Duodenal mucosa (tissue), 2 donors: ENCODE results near the gene FAM240A.

ENCODE experiments used
- H3K27ac ChIP-seq: one replicate; pipeline ENCODE4 v1.7.0; 2013; ENCODE audit warnings: low read depth, low read length
- H3K27me3 ChIP-seq, 2 donors: one replicate each; pipeline ENCODE4 v1.7.0; 2013; ENCODE audit warnings: low read length in 2 of 2, control low read depth in 1 of 2; ENCODE audit not compliant: insufficient read depth in 2 of 2, control insufficient read depth in 1 of 2
- H3K36me3 ChIP-seq, 2 donors: one replicate each; pipeline ENCODE4 v1.7.0; 2013; ENCODE audit warnings: low read length in 2 of 2, control low read depth in 1 of 2; ENCODE audit not compliant: insufficient read depth in 2 of 2, control insufficient read depth in 1 of 2
- H3K4me1 ChIP-seq, 2 donors: one replicate each; pipeline ENCODE4 v1.7.0; 2013; ENCODE audit warnings: low read length in 2 of 2, control low read depth in 1 of 2; ENCODE audit not compliant: insufficient read depth in 2 of 2, control insufficient read depth in 1 of 2
- H3K4me3 ChIP-seq, 2 donors: one replicate each; pipeline ENCODE4 v1.7.0; 2013; ENCODE audit warnings: low read length in 2 of 2, low read depth in 1 of 2
- H3K9ac ChIP-seq, 2 donors: one replicate each; pipeline ENCODE4 v1.7.0; 2013; ENCODE audit warnings: low read length in 2 of 2, low read depth in 1 of 2
- H3K9me3 ChIP-seq, 2 donors: one replicate each; pipeline ENCODE4 v1.7.0; 2013; ENCODE audit warnings: low read length in 2 of 2, control low read depth in 1 of 2; ENCODE audit not compliant: control insufficient read depth in 1 of 2

Gene FAM240A

DNA sequence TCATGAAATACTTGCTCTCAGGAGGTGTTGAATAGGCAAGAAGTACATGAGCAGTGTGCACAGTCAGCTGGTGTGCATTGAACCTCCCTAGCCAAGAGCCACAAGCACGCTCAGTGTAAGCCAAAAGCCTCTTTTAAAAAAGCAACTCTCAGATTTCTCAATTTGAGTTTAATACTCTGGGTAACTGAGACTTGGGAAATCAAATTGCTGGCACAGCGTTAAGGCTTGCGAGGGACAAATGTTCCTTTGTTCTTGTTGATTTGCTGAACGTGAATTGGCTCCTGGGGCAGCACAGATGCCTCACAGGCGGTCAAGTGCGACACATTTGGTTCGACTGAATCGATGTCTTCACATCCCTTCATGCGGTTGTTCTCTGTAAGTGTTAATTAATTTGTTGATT is at the start of gene FAM240A:
Gene FAM240A, plus strand, starts transcription at position 202 of the 400 bp plus-strand sequence. Its CDS starts 159 bp downstream, at position 361.
- Histone ChIP-seq H3K9me3 (no peaks in the 10 kb centered on the region), H3K9ac (no peak within 1 kb of the TSS), H3K4me1 (no peaks in the 10 kb centered on the region), H3K36me3 (no peaks in the 10 kb centered on the region), H3K4me3 (no peak within 1 kb of the TSS), H3K27me3 (no peaks in the 10 kb centered on the region), H3K27ac (no peak within 1 kb of the TSS)

DNA sequence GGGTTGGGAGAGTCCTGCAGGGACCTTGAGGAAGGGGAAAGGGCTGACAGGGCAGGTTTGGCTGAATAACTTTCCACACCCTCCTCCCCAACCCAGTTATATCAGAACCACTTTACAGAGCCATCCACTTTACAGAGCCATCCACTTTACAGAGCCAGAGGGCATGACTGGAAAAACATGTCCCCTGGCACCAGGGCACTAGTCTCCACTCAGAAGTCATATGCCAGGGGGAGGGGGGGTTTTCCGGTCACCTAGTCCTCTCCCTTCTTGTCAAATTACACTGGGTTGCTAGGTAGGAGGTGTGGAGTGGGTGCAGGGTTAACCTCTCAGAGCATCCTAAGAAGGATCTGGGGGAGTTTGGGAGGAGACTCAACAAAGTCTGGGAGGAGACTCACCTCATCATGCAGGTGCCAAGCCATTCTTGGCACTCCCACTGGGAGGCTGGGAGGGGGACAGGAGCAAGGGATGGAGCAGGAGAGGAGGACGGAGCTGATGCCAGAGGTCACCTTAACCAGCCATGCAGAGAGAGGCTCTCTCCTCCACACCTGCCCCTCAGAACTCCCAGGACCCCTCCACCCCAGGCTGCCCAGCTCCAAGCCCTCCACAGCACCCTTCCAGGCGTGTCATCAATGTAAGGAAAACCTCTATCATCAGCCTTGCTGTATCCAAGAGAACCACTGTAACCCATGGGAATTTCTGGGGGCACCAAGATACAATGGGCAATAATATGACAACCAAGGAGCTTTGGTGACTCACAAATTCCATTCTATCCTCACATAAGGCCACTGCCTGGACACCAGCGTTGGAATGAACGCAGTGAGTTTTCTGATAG is 47.9 kb upstream of the FAM240A start:
- Histone ChIP-seq H3K36me3 (no peaks in the 10 kb centered on the region), H3K9ac (no peak overlapping the region), H3K27me3 (peaks cover 4 to 10% of the 10 kb centered on the region in 2 donors), H3K9me3 (peaks cover 0 to 4% of the 10 kb centered on the region in 2 donors), H3K4me3 (no peak overlapping the region), H3K27ac (no peak overlapping the region), H3K4me1 (peaks cover 6 to 13% of the 10 kb centered on the region in 2 donors)

DNA sequence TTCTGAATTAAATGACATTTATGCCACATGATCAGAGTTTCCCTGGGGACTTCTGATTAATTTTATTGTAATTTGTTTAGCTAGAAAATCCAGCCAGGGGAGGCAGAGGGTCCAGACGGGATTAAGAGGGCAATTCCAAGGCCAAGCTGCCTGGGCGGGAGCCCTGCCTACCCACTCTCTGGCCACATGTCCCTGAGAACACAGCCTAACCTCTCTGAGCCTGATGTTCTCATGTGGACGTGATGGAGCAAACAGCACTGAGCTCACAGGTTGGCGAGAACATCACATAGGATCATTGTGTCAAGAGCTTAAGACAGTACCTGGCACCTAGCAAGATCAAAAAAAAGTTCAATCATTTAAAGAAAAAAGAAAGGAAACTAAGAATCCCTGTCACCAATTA is 47.2 kb upstream of the FAM240A start:
- Histone ChIP-seq H3K27ac (no peak overlapping the region), H3K4me1 (peaks cover 5 to 13% of the 10 kb centered on the region in 2 donors), H3K4me3 (peak overlapping the region in 1 of 2 donors; percentile 75), H3K27me3 (peaks cover 4 to 10% of the 10 kb centered on the region in 2 donors), H3K9me3 (peaks cover 0 to 4% of the 10 kb centered on the region in 2 donors), H3K9ac (peak overlapping the region in 1 of 2 donors; percentile 65), H3K36me3 (no peaks in the 10 kb centered on the region)

DNA sequence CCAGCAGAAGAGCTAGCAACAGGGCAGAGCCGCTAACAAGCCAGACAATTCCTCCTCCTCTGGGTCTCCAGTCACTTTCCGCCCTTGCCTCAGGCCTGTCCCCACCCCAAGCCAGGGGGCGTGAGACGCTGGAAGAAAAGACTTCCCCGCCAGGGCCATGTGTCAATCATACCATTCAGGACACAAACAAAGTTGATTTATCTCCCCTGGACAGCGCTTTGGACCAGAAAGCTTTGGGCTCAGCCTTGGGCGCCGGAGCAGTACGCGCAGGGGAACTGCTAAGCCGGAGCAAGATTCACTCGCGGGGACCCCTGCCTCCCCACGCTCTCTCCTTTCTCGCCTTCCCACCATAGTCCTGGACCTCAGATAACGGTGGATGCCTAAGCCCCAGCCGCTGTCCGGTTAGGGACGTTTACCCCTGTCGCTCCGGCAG is 46.7 kb upstream of the FAM240A start:
- Histone ChIP-seq H3K27me3 (peaks cover 4 to 10% of the 10 kb centered on the region in 2 donors), H3K9me3 (peaks cover 0 to 4% of the 10 kb centered on the region in 2 donors), H3K36me3 (no peaks in the 10 kb centered on the region), H3K9ac (peak overlapping the region; percentile 64 to 65), H3K27ac (no peak overlapping the region), H3K4me3 (peak overlapping the region; percentile 69 to 75), H3K4me1 (peaks cover 5 to 13% of the 10 kb centered on the region in 2 donors)

DNA sequence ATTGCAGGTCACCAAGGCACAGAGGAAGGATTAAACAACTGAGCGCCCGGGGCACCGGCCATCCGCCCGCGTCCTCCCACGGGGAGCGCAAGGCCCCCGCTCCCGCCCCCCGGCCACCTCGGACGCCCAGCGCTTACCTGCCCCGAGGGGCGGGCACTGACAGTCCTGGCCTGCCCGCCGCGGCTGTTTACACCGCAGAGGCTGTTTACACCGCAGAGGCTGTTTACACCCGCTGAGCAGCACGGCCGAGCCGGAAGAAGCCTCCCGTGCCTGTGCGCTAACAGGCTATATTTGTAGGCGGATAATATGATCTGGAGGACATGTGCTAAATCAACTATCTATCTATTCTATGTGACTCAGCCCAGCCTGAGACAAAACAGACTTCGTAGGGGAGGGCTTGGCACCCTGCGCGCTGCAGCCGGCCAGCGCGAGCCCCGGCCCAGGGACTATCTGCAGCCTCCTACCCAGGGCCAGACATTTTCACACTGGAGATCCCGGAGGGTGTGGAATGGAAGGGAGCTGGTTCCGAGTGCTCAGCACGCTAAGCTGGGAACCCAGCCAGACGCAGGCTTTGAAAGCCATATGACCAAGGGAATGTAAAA is 46.2 kb upstream of the FAM240A start, which contains the start of gene LRRC2:
Gene LRRC2, minus strand, starts transcription at position 263 of the 602 bp plus-strand sequence. CDS start 14,711 bp downstream, outside the sequence.
- Histone ChIP-seq H3K9ac (peak within 1 kb of the TSS; percentile 64 to 65), H3K36me3 (no peaks in the 10 kb centered on the region), H3K27me3 (peaks cover 4 to 10% of the 10 kb centered on the region in 2 donors), H3K27ac (no peak within 1 kb of the TSS), H3K4me1 (peaks cover 5 to 13% of the 10 kb centered on the region in 2 donors), H3K9me3 (peaks cover 0 to 4% of the 10 kb centered on the region in 2 donors), H3K4me3 (peak within 1 kb of the TSS; percentile 69 to 75)

DNA sequence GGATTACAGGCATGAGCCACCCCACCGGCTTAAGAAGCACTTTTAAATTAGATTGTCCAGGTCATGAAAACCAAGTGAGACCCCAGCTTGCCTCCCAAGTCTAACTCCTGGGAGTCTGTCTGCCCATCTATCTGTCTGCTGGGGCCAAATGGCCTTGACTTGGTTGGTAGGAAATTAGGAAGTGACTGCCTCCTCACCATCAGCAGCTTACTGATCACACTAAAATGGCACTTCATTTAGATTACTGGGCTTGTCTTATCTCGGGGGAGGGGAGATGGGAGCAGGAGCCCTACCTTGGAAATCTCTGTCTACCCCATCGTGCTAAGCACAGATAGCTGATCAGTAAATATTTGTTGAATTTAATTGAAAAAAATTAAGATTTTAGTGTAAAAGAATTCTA is 40.6 kb upstream of the FAM240A start:
- H3K36me3 ChIP-seq: no peaks in the 10 kb centered on the region
- H3K9me3 ChIP-seq: no peaks in the 10 kb centered on the region
- peaks cover 0 to 1% of the 10 kb centered on the region in 2 donors for H3K4me1 ChIP-seq
- H3K27me3 ChIP-seq: no peaks in the 10 kb centered on the region
- no peak overlapping the region for H3K4me3 ChIP-seq
- no peak overlapping the region for H3K9ac ChIP-seq
- H3K27ac ChIP-seq: no peak overlapping the region

DNA sequence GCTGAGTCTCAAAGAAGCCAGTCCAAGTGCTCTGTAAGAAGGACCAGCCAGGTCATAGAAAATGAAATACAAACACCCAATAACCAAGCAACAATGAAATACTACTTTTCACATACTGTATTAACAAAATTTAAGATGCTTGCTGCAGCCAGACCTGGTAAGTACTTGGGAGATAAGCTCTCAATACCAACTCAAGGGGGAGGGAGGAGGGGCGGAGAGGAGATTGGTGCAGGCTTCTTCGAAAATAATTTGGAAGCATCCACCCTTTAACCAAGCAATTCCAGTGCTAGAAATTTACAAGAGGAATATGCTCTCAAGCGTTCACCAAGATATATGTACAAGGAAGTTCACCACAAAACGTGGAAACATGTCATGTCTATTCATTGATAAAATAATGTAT is 38.6 kb upstream of the FAM240A start:
- no peak overlapping the region for H3K27ac ChIP-seq
- H3K9ac ChIP-seq: no peak overlapping the region
- no peaks in the 10 kb centered on the region for H3K36me3 ChIP-seq
- H3K4me3 ChIP-seq: no peak overlapping the region
- no peaks in the 10 kb centered on the region for H3K27me3 ChIP-seq
- no peaks in the 10 kb centered on the region for H3K4me1 ChIP-seq
- H3K9me3 ChIP-seq: no peaks in the 10 kb centered on the region

DNA sequence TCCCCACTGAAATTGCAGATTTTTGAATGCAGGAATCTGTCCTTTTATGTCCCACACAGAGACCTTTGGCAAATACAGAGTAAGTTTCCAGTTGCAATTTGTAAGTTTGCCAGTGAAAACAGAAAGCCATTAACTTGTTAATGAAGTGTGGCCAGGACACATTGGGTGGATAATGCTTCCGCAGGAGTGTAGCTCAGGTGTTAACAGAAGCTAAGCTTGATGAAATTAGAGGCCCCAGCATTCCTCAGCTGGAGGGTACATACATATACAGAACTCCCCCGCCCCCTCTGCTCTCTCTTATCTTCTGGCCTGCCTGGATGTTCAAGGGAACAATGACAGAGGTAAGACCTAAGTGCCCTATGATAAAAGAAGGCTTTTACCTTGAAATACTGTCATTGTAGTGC is 38.1 kb upstream of the FAM240A start:
- H3K36me3 ChIP-seq: no peaks in the 10 kb centered on the region
- H3K4me3 ChIP-seq: no peak overlapping the region
- H3K27me3 ChIP-seq: no peaks in the 10 kb centered on the region
- peaks cover 0 to 3% of the 10 kb centered on the region in 2 donors for H3K4me1 ChIP-seq
- H3K9me3 ChIP-seq: no peaks in the 10 kb centered on the region
- H3K9ac ChIP-seq: no peak overlapping the region
- H3K27ac ChIP-seq: no peak overlapping the region

DNA sequence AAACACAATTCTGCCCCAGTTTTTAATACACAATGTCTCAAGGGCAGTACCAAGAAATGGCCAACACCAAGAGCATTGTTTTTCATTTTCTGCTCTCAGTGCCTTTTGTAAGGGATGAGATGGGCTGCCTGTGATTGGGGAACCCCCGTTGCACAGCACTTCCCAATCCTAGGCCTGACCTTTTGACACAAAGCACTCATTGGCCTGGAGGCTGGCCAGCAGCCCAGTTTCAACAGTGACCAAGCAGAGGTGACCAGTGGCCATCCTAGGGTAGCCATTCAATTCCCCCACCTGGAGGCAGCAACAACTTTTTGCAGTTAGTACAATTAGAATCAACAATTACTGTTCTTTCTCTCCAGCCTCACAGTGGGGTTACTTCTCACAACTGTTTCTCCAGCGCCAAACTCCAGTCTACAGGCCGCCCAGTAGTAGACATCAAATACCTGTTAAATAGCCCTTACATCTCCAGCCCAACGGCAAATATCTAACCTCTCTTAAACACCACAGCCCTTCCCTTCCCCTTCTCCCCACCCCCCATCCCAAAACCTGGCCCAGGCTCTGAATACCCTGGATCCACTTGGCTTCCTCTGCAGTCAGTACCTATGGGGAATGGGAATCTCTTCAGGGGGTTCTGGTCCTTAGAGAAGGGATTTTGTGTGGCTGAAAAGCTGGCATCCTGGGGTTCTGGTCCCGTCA is 37.3 kb upstream of the FAM240A start:
- no peak overlapping the region for H3K4me3 ChIP-seq
- no peaks in the 10 kb centered on the region for H3K9me3 ChIP-seq
- H3K27ac ChIP-seq: no peak overlapping the region
- H3K36me3 ChIP-seq: no peaks in the 10 kb centered on the region
- peaks cover 0 to 6% of the 10 kb centered on the region in 2 donors for H3K4me1 ChIP-seq
- H3K27me3 ChIP-seq: no peaks in the 10 kb centered on the region
- no peak overlapping the region for H3K9ac ChIP-seq
